ENCODE results near the gene MAPKAPK3.

DNA sequence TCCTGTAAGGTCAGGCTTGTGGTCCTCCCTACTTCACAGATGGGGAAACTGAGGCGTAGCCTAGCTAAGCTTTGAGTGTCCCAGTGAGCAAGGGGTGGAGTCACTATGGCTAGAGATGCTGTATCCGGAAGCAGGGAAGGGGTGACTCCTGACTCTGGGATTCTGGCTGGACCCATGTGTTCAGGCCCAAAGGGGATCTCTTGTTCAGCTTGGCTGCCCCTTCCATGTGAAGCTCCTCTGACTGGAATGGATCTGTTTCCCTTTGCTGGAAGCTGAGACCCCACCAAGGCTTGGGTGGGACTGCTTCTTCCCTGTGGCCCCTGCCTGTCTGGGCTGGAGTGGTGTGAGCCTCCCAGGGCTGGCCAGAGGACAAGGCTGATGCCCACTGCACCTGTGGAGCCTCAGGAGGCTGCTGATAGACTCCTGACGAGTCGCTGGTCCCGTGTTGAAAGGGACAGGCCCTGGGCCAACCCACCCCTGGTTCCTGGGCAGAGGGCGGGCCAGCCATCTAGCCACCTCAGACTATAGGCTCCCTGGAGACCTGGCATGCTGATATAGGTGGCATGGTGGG, 1.0 kb downstream of the MAPKAPK3 start:
- TF ChIP-seq CTCF (IDR thresholded peaks at IDR 0.05; ENCODE audit: low read depth, low read length, poor library complexity, severe bottlenecking) (no peak), EZH2phosphoT487 (IDR thresholded peaks at IDR 0.05; ENCODE audit: borderline replicate concordance, low read length) (no peak)

Measured in DOHH2 (cell line).